Measurements from ENCODE around the gene JADE1. TPM values are rescaled to one million over a fixed set of nuclear protein-coding genes. Genes with fewer than 3 reads are reported as not detected.

Gene JADE1
- total RNA-seq, 1 donor from 2014 or later: 19.8 TPM

DNA sequence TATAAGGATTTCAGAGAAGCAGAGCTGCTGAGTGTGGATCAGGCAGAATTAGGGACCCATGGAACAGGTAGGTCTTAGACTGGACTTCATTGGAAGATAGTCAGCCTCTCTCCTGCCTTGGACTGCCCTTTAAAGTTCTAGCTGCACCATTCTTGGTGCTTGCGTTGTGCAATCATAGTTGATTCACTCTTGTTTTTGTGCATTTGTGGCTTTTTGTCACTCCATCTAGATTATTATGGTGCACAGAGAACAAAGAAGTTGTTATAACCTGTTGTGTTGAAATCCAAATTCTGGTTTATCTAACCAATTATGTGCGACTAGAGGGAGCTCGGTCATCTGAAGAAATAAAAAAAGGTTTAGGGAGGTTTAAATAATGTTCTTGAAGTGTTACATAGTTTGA is 59.3 kb downstream of the JADE1 start:
- no peak overlapping the region for H3K4me3 Mint-ChIP-seq
- no peak for TF ChIP-seq CTCF (IDR thresholded peaks at IDR 0.05; ENCODE audit: unreplicated experiment)
- peaks cover 4% of the 10 kb centered on the region for H3K4me1 Mint-ChIP-seq
- H3K27me3 Mint-ChIP-seq (ENCODE audit: low read depth): no peaks in the 10 kb centered on the region
- no peak for DNase-seq (ENCODE audit: low spot score in 2 of 2, unreplicated experiment in 2 of 2)
- H3K9me3 Mint-ChIP-seq: no peaks in the 10 kb centered on the region
- no peak overlapping the region for H3K27ac Mint-ChIP-seq
- H3K36me3 Mint-ChIP-seq: peaks cover 39% of the 10 kb centered on the region

DNA sequence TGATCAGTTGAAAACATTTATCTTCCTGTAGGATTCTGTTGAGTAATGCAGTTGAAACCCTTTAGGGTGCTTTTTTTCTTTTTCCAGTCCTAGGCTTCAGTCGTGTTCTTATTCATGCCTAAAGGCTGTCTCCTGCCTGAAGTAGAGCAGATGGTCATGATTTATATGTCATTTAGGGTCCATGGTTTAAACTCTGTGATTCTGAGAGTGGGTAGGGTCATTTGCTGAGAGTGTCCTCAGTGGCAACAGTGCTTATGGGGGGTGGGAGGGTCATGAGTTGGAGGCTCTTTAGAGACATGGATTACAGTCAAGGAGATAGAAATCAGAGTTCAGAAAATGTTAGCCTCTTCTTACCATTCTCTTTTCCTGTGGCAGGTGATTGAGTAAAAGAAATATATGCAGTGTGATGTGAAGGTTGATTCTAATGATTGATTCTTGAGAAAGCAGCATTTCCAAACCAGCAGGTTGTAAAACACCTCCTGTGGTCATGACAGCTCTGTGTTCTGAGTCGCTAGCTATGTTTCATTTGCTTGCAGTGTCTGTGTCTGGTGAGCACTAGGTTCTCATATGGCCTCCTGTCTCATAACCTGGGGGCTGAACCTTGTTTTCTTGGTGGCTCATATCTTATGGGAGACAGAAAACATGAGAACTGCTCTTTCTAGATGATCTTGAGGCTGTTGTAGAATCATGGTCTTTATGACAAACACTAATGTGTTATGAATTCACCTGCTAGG is 60.4 kb downstream of the JADE1 start:
- TF ChIP-seq CTCF (IDR thresholded peaks at IDR 0.05; ENCODE audit: unreplicated experiment): no peak
- DNase-seq (ENCODE audit: low spot score in 2 of 2, unreplicated experiment in 2 of 2): no peak
- Mint-ChIP-seq H3K4me3 (no peak overlapping the region), H3K27ac (no peak overlapping the region), H3K9me3 (no peaks in the 10 kb centered on the region), H3K36me3 (peaks cover 38% of the 10 kb centered on the region), H3K27me3 (ENCODE audit: low read depth) (no peaks in the 10 kb centered on the region), H3K4me1 (peaks cover 4% of the 10 kb centered on the region)

DNA sequence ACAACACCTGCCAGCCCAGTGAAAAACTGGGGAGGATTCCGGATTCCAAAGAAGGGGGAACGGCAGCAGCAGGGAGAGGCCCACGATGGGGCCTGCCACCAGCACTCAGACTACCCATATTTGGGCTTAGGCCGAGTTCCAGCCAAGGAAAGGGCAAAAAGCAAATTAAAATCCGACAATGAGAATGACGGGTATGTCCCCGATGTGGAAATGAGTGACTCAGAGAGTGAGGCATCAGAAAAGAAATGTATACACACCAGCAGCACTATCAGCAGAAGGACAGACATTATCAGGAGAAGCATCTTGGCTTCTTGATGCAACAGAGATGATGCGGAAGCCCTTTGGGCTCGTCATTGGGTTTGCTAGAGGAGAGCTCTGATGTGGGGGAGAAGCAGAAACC is 62.4 kb downstream of the JADE1 start:
- Mint-ChIP-seq H3K4me3 (no peak overlapping the region), H3K36me3 (peaks cover 32% of the 10 kb centered on the region), H3K27me3 (ENCODE audit: low read depth) (no peaks in the 10 kb centered on the region), H3K27ac (no peak overlapping the region), H3K4me1 (peaks cover 4% of the 10 kb centered on the region), H3K9me3 (no peaks in the 10 kb centered on the region)
- TF ChIP-seq CTCF (IDR thresholded peaks at IDR 0.05; ENCODE audit: unreplicated experiment): no peak
- no peak for DNase-seq (ENCODE audit: low spot score in 2 of 2, unreplicated experiment in 2 of 2)

- DNase-seq (ENCODE audit: low spot score in 2 of 2, unreplicated experiment in 2 of 2): no peak
- H3K27ac Mint-ChIP-seq: no peak overlapping the region
Observed at GRCh38 chr4:128876200-128876599, 66.7 kb downstream of the JADE1 start.

DNA sequence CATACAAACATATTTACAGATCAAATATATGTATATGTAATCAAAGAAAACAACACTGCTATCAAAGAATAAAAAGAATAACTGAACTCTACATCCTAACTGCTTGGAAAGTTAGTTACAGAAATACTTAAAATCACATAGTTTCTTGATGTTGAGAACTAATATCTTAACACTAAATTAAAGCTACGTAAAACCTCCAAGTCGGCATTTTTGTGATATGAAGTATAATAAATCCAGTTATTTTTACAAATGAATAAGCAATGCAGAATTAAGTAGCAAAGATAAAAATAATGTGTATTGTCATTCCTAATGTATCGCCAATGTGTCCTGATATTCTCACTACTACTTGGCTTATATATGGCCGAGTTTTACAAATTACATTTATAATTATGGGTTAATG is 68.4 kb downstream of the JADE1 start:
- Mint-ChIP-seq H3K27ac (no peak overlapping the region), H3K9me3 (no peaks in the 10 kb centered on the region), H3K27me3 (ENCODE audit: low read depth) (no peaks in the 10 kb centered on the region), H3K4me1 (no peaks in the 10 kb centered on the region), H3K4me3 (no peak overlapping the region), H3K36me3 (peaks cover 5% of the 10 kb centered on the region)
- TF ChIP-seq CTCF (IDR thresholded peaks at IDR 0.05; ENCODE audit: unreplicated experiment): no peak
- DNase-seq (ENCODE audit: low spot score in 2 of 2, unreplicated experiment in 2 of 2): no peak

More at GRCh38 chr4:128876200-128876599, 66.7 kb downstream of the JADE1 start:
- no peak for TF ChIP-seq CTCF (IDR thresholded peaks at IDR 0.05; ENCODE audit: unreplicated experiment)
- Mint-ChIP-seq H3K4me3 (no peak overlapping the region), H3K27me3 (ENCODE audit: low read depth) (no peaks in the 10 kb centered on the region), H3K4me1 (no peaks in the 10 kb centered on the region), H3K9me3 (no peaks in the 10 kb centered on the region), H3K36me3 (peaks cover 21% of the 10 kb centered on the region)
